ENCODE measurements around the gene CCNG2. TPM values are rescaled to one million over a fixed set of nuclear protein-coding genes. Genes with fewer than 3 reads are reported as not detected.

The CCNG2 gene
- total RNA-seq, 1 experiment from 2014 or later: 25.6 TPM

GRCh38 chr4:77169481-77169880, 12.5 kb downstream of the CCNG2 start:
- Mint-ChIP-seq H3K27ac (ENCODE audit: unreplicated experiment) (no peak overlapping the region), H3K27me3 (ENCODE audit: insufficient read depth, unreplicated experiment) (no peaks in the 10 kb centered on the region), H3K4me3 (ENCODE audit: unreplicated experiment) (no peak overlapping the region), H3K36me3 (ENCODE audit: insufficient read depth, unreplicated experiment) (peaks cover 22% of the 10 kb centered on the region), H3K9me3 (ENCODE audit: unreplicated experiment) (no peaks in the 10 kb centered on the region), H3K4me1 (ENCODE audit: low read depth, unreplicated experiment) (peaks cover 6% of the 10 kb centered on the region)
- no TSS peak for BruUV-seq (replicated peaks)
- DNase-seq: no peak
- no peak overlapping the region for H3K4me3 ChIP-seq (ENCODE audit: low read depth, low read length)
- no peaks in the 10 kb centered on the region for H3K27me3 ChIP-seq (replicated peaks; ENCODE audit: control insufficient read depth, insufficient read depth, low read length)
- H3K9me3 ChIP-seq: no peaks in the 10 kb centered on the region
- ChIA-PET POLR2A (no interaction called here), CTCF (no interaction called here)
- no peak for TF ChIP-seq CTCF (IDR thresholded peaks at IDR 0.05; ENCODE audit: insufficient read depth in 1 of 2, low read depth in 1 of 2, low read length in 1 of 2, severe bottlenecking in 1 of 2, unreplicated experiment in 1 of 2)
- intact Hi-C loops (cut with micrococcal nuclease; ENCODE audit: unreplicated experiment): no loop called here
- 0 out of 2 replicates have a peak, but pooled peaks cover 1% of the 10 kb centered on the region for H3K36me3 ChIP-seq (ENCODE audit: control insufficient read depth, insufficient read depth, low read length)
- H3K4me1 ChIP-seq: peaks cover 10% of the 10 kb centered on the region; the same call in 1 of the 2 replicates

GRCh38 chr4:77170926-77171325, 13.9 kb downstream of the CCNG2 start:
- Histone ChIP-seq H3K36me3 (ENCODE audit: control insufficient read depth, insufficient read depth, low read length) (0 out of 2 replicates have a peak, but pooled peaks cover 1% of the 10 kb centered on the region), H3K4me1 (peaks cover 10% of the 10 kb centered on the region; the same call in 1 of the 2 replicates), H3K27me3 (replicated peaks; ENCODE audit: control insufficient read depth, insufficient read depth, low read length) (no peaks in the 10 kb centered on the region), H3K4me3 (ENCODE audit: low read depth, low read length) (no peak overlapping the region), H3K9me3 (no peaks in the 10 kb centered on the region)
- Mint-ChIP-seq H3K4me3 (ENCODE audit: unreplicated experiment) (no peak overlapping the region), H3K9me3 (ENCODE audit: unreplicated experiment) (no peaks in the 10 kb centered on the region), H3K27me3 (ENCODE audit: insufficient read depth, unreplicated experiment) (no peaks in the 10 kb centered on the region), H3K36me3 (ENCODE audit: insufficient read depth, unreplicated experiment) (peaks cover 15% of the 10 kb centered on the region), H3K27ac (ENCODE audit: unreplicated experiment) (peak overlapping the region; percentile 61), H3K4me1 (ENCODE audit: low read depth, unreplicated experiment) (peaks cover 6% of the 10 kb centered on the region)
- intact Hi-C loops (cut with micrococcal nuclease; ENCODE audit: unreplicated experiment): no loop called here
- CTCF ChIA-PET: no interaction called here
- no peak for DNase-seq
- POLR2A ChIA-PET: no interaction called here
- no TSS peak for BruUV-seq (replicated peaks)
- TF ChIP-seq CTCF (IDR thresholded peaks at IDR 0.05; ENCODE audit: insufficient read depth in 1 of 2, low read depth in 1 of 2, low read length in 1 of 2, severe bottlenecking in 1 of 2, unreplicated experiment in 1 of 2): no peak

DNA sequence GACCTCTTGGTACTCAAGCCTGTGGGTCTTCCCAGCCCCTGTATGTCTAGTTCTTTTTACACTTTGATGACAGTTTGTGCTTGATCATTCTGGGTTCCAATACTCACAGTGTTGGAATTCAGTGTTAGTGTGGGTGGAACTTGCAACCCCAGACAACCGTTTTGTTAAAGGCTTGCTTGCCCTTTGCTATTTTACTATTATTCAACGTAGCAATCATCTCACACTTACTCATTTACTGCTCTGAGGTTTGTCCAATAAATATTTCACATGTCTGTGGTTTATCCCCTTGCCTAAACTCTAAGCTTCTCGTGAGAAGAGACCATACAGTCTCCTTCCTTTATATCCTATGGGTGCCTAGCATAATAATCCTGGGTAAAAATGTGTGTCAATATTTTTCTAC, 15.3 kb downstream of the CCNG2 start:
- 0 out of 2 replicates have a peak, but pooled peaks cover under 1% of the 10 kb centered on the region for H3K36me3 ChIP-seq (ENCODE audit: control insufficient read depth, insufficient read depth, low read length)
- H3K4me3 ChIP-seq (ENCODE audit: low read depth, low read length): no peak overlapping the region
- Mint-ChIP-seq H3K9me3 (ENCODE audit: unreplicated experiment) (no peaks in the 10 kb centered on the region), H3K36me3 (ENCODE audit: insufficient read depth, unreplicated experiment) (peaks cover 15% of the 10 kb centered on the region), H3K4me3 (ENCODE audit: unreplicated experiment) (no peak overlapping the region), H3K27ac (ENCODE audit: unreplicated experiment) (no peak overlapping the region), H3K27me3 (ENCODE audit: insufficient read depth, unreplicated experiment) (no peaks in the 10 kb centered on the region), H3K4me1 (ENCODE audit: low read depth, unreplicated experiment) (peaks cover 6% of the 10 kb centered on the region)
- TF ChIP-seq CTCF (IDR thresholded peaks at IDR 0.05; ENCODE audit: insufficient read depth in 1 of 2, low read depth in 1 of 2, low read length in 1 of 2, severe bottlenecking in 1 of 2, unreplicated experiment in 1 of 2): no peak
- intact Hi-C loops (cut with micrococcal nuclease; ENCODE audit: unreplicated experiment): no loop called here
- ChIA-PET CTCF (no interaction called here), POLR2A (no interaction called here)
- H3K9me3 ChIP-seq: no peaks in the 10 kb centered on the region
- peaks cover 10% of the 10 kb centered on the region; the same call in 1 of the 2 replicates for H3K4me1 ChIP-seq
- DNase-seq: no peak
- no peaks in the 10 kb centered on the region for H3K27me3 ChIP-seq (replicated peaks; ENCODE audit: control insufficient read depth, insufficient read depth, low read length)
- no TSS peak for BruUV-seq (replicated peaks)
